HepG2 (cell line): ENCODE results near the gene NDST1. TPM values are rescaled to one million over a fixed set of nuclear protein-coding genes. Genes with fewer than 3 reads are reported as not detected.

ENCODE experiments used
- CHD4 ChIP-seq: fragments of 200-600 bp; sonication (generic); IDR thresholded peaks from 2 replicates; pipeline ENCODE4 v1.7.0; 2017; ENCODE audit warnings: mild to moderate bottlenecking, low read length, borderline replicate concordance
- FOXM1 ChIP-seq: sonication (generic); formaldehyde crosslinking; IDR thresholded peaks from 2 replicates; pipeline ENCODE4 v1.5.0; 2020; ENCODE audit warnings: missing genetic modification reagents
- JARID2 ChIP-seq: sonication (generic); formaldehyde crosslinking; IDR thresholded peaks from 2 replicates; pipeline ENCODE4 v1.8.1; 2023; ENCODE audit warnings: missing genetic modification reagents, inconsistent platforms; ENCODE audit not compliant: insufficient replicate concordance
- NFYB ChIP-seq: sonication (generic); formaldehyde crosslinking; IDR thresholded peaks from 2 replicates; pipeline ENCODE4 v1.4.0; 2020; ENCODE audit warnings: missing genetic modification reagents
- RELA ChIP-seq: sonication (generic); formaldehyde crosslinking; IDR thresholded peaks from 2 replicates; pipeline ENCODE4 v1.4.0; 2020; ENCODE audit warnings: missing genetic modification reagents
- RXRB ChIP-seq: IDR thresholded peaks from 2 replicates; pipeline ENCODE4 v1.6.1; 2016; ENCODE audit warnings: borderline replicate concordance, missing genetic modification reagents, missing compliant biosample characterization
- SALL1 ChIP-seq: sonication (generic); formaldehyde crosslinking; IDR thresholded peaks from 2 replicates; pipeline ENCODE4 v1.8.0; 2022; ENCODE audit warnings: mild to moderate bottlenecking, missing genetic modification reagents
- SP5 ChIP-seq: IDR thresholded peaks from 2 replicates; pipeline ENCODE4 v1.6.1; 2016; ENCODE audit warnings: low read depth, borderline replicate concordance
- STAG1 ChIP-seq: sonication (generic); formaldehyde crosslinking; IDR thresholded peaks from 2 replicates; pipeline ENCODE4 v1.4.0; 2020; ENCODE audit warnings: missing genetic modification reagents
- ZKSCAN8 ChIP-seq: IDR thresholded peaks from 2 replicates; pipeline ENCODE4 v1.6.1; 2016; ENCODE audit warnings: borderline replicate concordance, missing genetic modification reagents, missing compliant biosample characterization
- ZNF143 ChIP-seq: sonication (generic); formaldehyde crosslinking; IDR thresholded peaks from 2 replicates; pipeline ENCODE4 v1.4.0; 2020; ENCODE audit warnings: missing genetic modification reagents
- ZNF274 ChIP-seq: sonication (generic); formaldehyde crosslinking; IDR thresholded peaks from 2 replicates; pipeline ENCODE4 v1.5.1; 2020; ENCODE audit warnings: mild to moderate bottlenecking, missing genetic modification reagents
- ZNF558 ChIP-seq: sonication (generic); formaldehyde crosslinking; IDR thresholded peaks from 2 replicates; pipeline ENCODE4 v1.9.0; 2022; ENCODE audit warnings: mild to moderate bottlenecking, missing genetic modification reagents, borderline replicate concordance
- ZNF761 ChIP-seq: sonication (generic); formaldehyde crosslinking; conservative IDR thresholded peaks from 2 replicates; pipeline ENCODE4 v1.4.0; 2020; ENCODE audit warnings: mild to moderate bottlenecking, missing genetic modification reagents
- polyA plus RNA-seq, 8 experiments: library from polyadenylated mRNA; depleted of rRNA in 3 of 8; stranded (reverse) in 7 of 8; unstranded in 1 of 8; fragments of >200 nt; fragmentation: Illumina TruSeq in 4 of 8; extraction: Trizol in 4 of 8; gene quantifications; 2 replicates each; pipeline versions ENCODE4 v1.2.1 to v1.2.3, GENCODE V29; 2011 to 2016; ENCODE audit warnings: low read depth in 4 of 8, missing spikeins in 1 of 8, mixed read lengths in 1 of 8; ENCODE audit not compliant: insufficient read depth in 1 of 8
- total RNA-seq, 5 experiments: library from RNA; depleted of rRNA; stranded (reverse); fragments of >200 nt; fragmentation: Illumina TruSeq; extraction: Trizol; gene quantifications; 2 replicates each; pipeline ENCODE4 v1.2.3, GENCODE V29; 2016; ENCODE audit warnings: low read depth in 1 of 5
- TF ChIP-seq, protein P1 (sequence below): sonication (generic); formaldehyde crosslinking; IDR thresholded peaks from 2 replicates; pipeline ENCODE4 v1.8.1; 2023; ENCODE audit warnings: mild to moderate bottlenecking, missing genetic modification reagents
- TF ChIP-seq, protein P2 (sequence below): sonication (generic); formaldehyde crosslinking; IDR thresholded peaks from 2 replicates; pipeline ENCODE4 v1.5.0; 2020; ENCODE audit warnings: missing genetic modification reagents
- TF ChIP-seq, protein P3 (sequence below): sonication (generic); formaldehyde crosslinking; IDR thresholded peaks from 2 replicates; pipeline ENCODE4 v1.4.0; 2020; ENCODE audit warnings: mild to moderate bottlenecking, missing genetic modification reagents
- TF ChIP-seq, protein P4 (sequence below): IDR thresholded peaks from 2 replicates; pipeline ENCODE4 v1.4.0; 2020; ENCODE audit warnings: mild to moderate bottlenecking, missing genetic modification reagents
- TF ChIP-seq, protein P5 (sequence below): fragments of 450-650 bp; IDR thresholded peaks from 2 replicates; pipeline ENCODE4 v1.6.1; 2016
- TF ChIP-seq, protein P6 (sequence below): sonication (generic); formaldehyde crosslinking; conservative IDR thresholded peaks from 2 replicates; pipeline ENCODE4 v1.4.0; 2020; ENCODE audit warnings: missing genetic modification reagents

NDST1 gene
- total and polyA plus RNA-seq, 2 of the 13 experiments (the other 11 are each of a cell fraction or from before 2014, with no cell fraction given), result 23.8 to 26.2 TPM

DNA sequence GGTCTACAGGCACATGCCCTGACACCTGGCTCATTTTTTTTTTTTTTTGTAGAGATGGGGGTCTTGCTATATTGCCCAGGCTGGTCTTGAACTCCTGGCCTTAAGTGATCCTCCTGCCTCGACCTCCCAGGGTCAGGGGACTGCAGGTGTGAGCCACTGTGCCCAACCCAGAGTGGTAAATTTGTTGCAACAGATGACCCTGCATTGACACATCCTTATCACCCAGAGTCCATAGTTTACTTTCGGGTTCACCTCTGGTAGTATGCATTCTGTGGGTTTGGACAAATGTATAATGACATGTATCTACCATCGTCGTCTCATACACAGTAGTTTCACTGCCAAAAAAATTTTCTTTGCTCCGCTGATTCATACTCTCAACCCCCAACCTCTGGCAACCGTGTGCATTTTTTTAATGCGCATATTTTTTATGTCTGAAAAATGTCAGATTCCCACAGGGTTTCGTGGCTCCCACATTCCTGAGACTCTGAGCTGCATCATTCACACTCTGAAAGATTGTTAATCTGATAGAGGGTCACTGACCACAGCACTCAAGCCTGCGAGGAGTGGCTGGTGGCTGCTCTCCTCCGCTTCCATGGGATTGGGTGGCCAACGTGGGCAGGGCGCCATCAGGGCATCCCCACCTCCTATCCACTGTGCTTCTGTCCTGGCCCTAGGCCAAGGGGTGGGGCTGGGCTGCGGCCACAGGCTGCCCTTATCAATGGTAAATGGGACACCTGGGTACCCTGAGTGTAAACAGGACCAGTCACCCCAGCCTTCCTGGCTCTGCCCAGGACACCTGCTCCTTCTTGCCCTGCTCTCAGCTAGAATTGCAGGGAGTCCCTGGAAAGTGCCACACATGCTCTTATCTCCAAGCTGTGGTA lies 9.6 kb downstream of the NDST1 start (continued):
- TF ChIP-seq, protein P1, sequence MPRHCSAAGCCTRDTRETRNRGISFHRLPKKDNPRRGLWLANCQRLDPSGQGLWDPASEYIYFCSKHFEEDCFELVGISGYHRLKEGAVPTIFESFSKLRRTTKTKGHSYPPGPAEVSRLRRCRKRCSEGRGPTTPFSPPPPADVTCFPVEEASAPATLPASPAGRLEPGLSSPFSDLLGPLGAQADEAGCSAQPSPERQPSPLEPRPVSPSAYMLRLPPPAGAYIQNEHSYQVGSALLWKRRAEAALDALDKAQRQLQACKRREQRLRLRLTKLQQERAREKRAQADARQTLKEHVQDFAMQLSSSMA (CRISPR knock-in tag), result no peak
- TF ChIP-seq, protein P2, sequence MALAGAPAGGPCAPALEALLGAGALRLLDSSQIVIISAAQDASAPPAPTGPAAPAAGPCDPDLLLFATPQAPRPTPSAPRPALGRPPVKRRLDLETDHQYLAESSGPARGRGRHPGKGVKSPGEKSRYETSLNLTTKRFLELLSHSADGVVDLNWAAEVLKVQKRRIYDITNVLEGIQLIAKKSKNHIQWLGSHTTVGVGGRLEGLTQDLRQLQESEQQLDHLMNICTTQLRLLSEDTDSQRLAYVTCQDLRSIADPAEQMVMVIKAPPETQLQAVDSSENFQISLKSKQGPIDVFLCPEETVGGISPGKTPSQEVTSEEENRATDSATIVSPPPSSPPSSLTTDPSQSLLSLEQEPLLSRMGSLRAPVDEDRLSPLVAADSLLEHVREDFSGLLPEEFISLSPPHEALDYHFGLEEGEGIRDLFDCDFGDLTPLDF, result no peak
- TF ChIP-seq SALL1 (CRISPR knock-in tag) (peak; percentile 37), ZNF761 (CRISPR knock-in tag) (no peak), STAG1 (CRISPR knock-in tag) (no peak; the same call in 1 of the 2 replicates), RXRB (CRISPR knock-in tag) (peak; percentile 92), RELA (no peak), ZNF558 (CRISPR knock-in tag) (no peak), ZNF143 (CRISPR knock-in tag) (no peak), ZNF274 (no peak), FOXM1 (CRISPR knock-in tag) (no peak), NFYB (CRISPR knock-in tag) (no peak; the same call in 1 of the 2 replicates), JARID2 (no peak), SP5 (CRISPR knock-in tag) (peak; percentile 87), CHD4 (no peak), ZKSCAN8 (no peak)
- TF ChIP-seq, protein P3, sequence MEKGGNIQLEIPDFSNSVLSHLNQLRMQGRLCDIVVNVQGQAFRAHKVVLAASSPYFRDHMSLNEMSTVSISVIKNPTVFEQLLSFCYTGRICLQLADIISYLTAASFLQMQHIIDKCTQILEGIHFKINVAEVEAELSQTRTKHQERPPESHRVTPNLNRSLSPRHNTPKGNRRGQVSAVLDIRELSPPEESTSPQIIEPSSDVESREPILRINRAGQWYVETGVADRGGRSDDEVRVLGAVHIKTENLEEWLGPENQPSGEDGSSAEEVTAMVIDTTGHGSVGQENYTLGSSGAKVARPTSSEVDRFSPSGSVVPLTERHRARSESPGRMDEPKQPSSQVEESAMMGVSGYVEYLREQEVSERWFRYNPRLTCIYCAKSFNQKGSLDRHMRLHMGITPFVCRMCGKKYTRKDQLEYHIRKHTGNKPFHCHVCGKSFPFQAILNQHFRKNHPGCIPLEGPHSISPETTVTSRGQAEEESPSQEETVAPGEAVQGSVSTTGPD (CRISPR knock-in tag), result no peak
- TF ChIP-seq, protein P4, sequence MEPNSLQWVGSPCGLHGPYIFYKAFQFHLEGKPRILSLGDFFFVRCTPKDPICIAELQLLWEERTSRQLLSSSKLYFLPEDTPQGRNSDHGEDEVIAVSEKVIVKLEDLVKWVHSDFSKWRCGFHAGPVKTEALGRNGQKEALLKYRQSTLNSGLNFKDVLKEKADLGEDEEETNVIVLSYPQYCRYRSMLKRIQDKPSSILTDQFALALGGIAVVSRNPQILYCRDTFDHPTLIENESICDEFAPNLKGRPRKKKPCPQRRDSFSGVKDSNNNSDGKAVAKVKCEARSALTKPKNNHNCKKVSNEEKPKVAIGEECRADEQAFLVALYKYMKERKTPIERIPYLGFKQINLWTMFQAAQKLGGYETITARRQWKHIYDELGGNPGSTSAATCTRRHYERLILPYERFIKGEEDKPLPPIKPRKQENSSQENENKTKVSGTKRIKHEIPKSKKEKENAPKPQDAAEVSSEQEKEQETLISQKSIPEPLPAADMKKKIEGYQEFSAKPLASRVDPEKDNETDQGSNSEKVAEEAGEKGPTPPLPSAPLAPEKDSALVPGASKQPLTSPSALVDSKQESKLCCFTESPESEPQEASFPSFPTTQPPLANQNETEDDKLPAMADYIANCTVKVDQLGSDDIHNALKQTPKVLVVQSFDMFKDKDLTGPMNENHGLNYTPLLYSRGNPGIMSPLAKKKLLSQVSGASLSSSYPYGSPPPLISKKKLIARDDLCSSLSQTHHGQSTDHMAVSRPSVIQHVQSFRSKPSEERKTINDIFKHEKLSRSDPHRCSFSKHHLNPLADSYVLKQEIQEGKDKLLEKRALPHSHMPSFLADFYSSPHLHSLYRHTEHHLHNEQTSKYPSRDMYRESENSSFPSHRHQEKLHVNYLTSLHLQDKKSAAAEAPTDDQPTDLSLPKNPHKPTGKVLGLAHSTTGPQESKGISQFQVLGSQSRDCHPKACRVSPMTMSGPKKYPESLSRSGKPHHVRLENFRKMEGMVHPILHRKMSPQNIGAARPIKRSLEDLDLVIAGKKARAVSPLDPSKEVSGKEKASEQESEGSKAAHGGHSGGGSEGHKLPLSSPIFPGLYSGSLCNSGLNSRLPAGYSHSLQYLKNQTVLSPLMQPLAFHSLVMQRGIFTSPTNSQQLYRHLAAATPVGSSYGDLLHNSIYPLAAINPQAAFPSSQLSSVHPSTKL, result peak; percentile 82
- TF ChIP-seq, protein P5, sequence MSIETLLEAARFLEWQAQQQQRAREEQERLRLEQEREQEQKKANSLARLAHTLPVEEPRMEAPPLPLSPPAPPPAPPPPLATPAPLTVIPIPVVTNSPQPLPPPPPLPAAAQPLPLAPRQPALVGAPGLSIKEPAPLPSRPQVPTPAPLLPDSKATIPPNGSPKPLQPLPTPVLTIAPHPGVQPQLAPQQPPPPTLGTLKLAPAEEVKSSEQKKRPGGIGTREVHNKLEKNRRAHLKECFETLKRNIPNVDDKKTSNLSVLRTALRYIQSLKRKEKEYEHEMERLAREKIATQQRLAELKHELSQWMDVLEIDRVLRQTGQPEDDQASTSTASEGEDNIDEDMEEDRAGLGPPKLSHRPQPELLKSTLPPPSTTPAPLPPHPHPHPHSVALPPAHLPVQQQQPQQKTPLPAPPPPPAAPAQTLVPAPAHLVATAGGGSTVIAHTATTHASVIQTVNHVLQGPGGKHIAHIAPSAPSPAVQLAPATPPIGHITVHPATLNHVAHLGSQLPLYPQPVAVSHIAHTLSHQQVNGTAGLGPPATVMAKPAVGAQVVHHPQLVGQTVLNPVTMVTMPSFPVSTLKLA, result no peak
- TF ChIP-seq, protein P6, sequence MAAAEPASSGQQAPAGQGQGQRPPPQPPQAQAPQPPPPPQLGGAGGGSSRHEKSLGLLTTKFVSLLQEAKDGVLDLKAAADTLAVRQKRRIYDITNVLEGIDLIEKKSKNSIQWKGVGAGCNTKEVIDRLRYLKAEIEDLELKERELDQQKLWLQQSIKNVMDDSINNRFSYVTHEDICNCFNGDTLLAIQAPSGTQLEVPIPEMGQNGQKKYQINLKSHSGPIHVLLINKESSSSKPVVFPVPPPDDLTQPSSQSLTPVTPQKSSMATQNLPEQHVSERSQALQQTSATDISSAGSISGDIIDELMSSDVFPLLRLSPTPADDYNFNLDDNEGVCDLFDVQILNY (CRISPR knock-in tag), result no peak
